ENCODE measurements around the gene MICB.

- TF ChIP-seq ZFX (CRISPR knock-in tag; IDR thresholded peaks at IDR 0.05) (no peak), POLR2A (conservative IDR thresholded peaks at IDR 0.05) (no peak), SIN3A (IDR thresholded peaks at IDR 0.05; ENCODE audit: borderline replicate concordance in 2 of 2, control insufficient read depth in 1 of 2, low read depth in 2 of 2, low read length in 2 of 2) (no peak), RFX5 (IDR thresholded peaks at IDR 0.05; ENCODE audit: low read depth, low read length) (no peak), MCM3 (IDR thresholded peaks at IDR 0.05) (no peak), ELF4 (CRISPR knock-in tag; IDR thresholded peaks at IDR 0.05) (no peak)
- TF ChIP-seq, protein P1, sequence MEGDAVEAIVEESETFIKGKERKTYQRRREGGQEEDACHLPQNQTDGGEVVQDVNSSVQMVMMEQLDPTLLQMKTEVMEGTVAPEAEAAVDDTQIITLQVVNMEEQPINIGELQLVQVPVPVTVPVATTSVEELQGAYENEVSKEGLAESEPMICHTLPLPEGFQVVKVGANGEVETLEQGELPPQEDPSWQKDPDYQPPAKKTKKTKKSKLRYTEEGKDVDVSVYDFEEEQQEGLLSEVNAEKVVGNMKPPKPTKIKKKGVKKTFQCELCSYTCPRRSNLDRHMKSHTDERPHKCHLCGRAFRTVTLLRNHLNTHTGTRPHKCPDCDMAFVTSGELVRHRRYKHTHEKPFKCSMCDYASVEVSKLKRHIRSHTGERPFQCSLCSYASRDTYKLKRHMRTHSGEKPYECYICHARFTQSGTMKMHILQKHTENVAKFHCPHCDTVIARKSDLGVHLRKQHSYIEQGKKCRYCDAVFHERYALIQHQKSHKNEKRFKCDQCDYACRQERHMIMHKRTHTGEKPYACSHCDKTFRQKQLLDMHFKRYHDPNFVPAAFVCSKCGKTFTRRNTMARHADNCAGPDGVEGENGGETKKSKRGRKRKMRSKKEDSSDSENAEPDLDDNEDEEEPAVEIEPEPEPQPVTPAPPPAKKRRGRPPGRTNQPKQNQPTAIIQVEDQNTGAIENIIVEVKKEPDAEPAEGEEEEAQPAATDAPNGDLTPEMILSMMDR (IDR thresholded peaks at IDR 0.05 in 2 of 3, conservative IDR thresholded peaks at IDR 0.05 in 1 of 3; ENCODE audit: insufficient read depth in 2 of 3, low read depth in 1 of 3, low read length in 3 of 3): no peak
These were observed 32.8 kb upstream of the MICB start for GRCh38 chr6:31465185-31465536.

Measured in K562 (cell line).